ENCODE measurements around the gene PPM1A. TPM values are rescaled to one million over a fixed set of nuclear protein-coding genes. Genes with fewer than 3 reads are reported as not detected.

The PPM1A gene
- total RNA-seq, 1 experiment from 2014 or later = 69.3 TPM

DNA sequence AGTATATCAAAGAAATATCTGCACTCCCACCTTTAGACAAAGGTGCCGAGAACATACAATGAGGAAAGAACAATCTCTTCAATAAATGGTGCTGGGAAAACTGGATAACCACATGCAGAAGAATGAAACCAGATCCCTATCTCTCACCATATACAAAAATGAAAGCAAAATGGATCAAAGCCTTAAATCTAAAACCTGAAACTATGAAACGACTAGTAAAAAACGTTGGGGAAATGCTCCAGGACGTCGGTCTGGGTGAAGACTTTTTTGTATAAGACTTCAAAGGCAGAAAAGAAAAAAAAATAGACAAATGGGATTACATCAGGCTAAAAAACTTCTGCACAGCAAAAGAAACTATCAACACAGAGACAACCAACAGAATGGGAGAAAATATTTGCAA is 83.8 kb downstream of the PPM1A start:
- POLR2A ChIA-PET (ENCODE audit: unreplicated experiment) = no interaction called here
- Histone ChIP-seq H3K79me2 (ENCODE audit: low read length) (no peaks in the 10 kb centered on the region), H3K27me3 (ENCODE audit: low read length) (peaks cover 12% of the 10 kb centered on the region; the same call in 1 of the 2 replicates), H3K4me3 (ENCODE audit: low read length) (no peak overlapping the region), H3K4me1 (ENCODE audit: insufficient read depth, low read length) (no peaks in the 10 kb centered on the region), H3K4me2 (ENCODE audit: low read length) (no peak overlapping the region), H3K27ac (ENCODE audit: low read length) (no peak overlapping the region), H3K9me3 (ENCODE audit: low read length) (no peaks in the 10 kb centered on the region), H3F3A (ENCODE audit: low read length, unreplicated experiment) (no peaks in the 10 kb centered on the region), H3K36me3 (ENCODE audit: low read depth, low read length) (no peaks in the 10 kb centered on the region), H3K9ac (ENCODE audit: low read length) (no peak overlapping the region), H2AFZ (ENCODE audit: low read length) (no peak overlapping the region), H3K9me2 (replicated peaks; ENCODE audit: low read length) (no peaks in the 10 kb centered on the region), H4K20me1 (ENCODE audit: low read length) (no peaks in the 10 kb centered on the region)
- CTCF ChIA-PET = no interaction called here
- DNase-seq = no peak
- no TSS peak for BruUV-seq (replicated peaks)
- TF ChIP-seq EZH2 (IDR thresholded peaks at IDR 0.05; ENCODE audit: low read length, unreplicated experiment) = no peak
- no peak for TF ChIP-seq EZH2phosphoT487 (IDR thresholded peaks at IDR 0.05; ENCODE audit: borderline replicate concordance, low read length)
- TF ChIP-seq, protein P1, sequence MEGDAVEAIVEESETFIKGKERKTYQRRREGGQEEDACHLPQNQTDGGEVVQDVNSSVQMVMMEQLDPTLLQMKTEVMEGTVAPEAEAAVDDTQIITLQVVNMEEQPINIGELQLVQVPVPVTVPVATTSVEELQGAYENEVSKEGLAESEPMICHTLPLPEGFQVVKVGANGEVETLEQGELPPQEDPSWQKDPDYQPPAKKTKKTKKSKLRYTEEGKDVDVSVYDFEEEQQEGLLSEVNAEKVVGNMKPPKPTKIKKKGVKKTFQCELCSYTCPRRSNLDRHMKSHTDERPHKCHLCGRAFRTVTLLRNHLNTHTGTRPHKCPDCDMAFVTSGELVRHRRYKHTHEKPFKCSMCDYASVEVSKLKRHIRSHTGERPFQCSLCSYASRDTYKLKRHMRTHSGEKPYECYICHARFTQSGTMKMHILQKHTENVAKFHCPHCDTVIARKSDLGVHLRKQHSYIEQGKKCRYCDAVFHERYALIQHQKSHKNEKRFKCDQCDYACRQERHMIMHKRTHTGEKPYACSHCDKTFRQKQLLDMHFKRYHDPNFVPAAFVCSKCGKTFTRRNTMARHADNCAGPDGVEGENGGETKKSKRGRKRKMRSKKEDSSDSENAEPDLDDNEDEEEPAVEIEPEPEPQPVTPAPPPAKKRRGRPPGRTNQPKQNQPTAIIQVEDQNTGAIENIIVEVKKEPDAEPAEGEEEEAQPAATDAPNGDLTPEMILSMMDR (conservative IDR thresholded peaks at IDR 0.05; ENCODE audit: low read depth, low read length) = no peak
- no peak for ATAC-seq
- intact Hi-C loops (cut with micrococcal nuclease) = loop anchor here (1.0 to 5.0 kb wide), 4 partner anchors 66 to 229 kb away; no protein-coding TSS in a partner anchor

DNA sequence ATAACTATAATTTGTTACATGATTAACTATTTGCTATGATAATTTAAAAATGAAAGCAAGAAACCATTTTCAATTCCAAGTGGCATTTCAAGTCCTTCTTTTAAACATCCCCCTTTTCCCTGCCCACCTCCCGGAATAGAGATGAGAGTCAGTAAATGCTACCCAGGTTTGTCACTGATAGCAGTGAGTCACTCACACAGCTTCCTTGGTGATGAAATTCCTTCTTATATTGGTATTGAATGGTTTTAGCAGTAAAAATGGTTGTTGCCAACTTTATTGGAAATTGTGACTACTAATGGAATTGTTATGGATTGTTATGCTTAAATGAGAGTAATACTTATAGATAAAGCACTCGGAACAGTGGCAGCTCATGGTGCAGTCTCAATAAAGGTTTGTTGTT is 90.5 kb downstream of the PPM1A start:
- no peaks in the 10 kb centered on the region for H3F3A ChIP-seq (ENCODE audit: low read length, unreplicated experiment)
- BruUV-seq (replicated peaks) = no TSS peak
- no peak overlapping the region for H3K27ac ChIP-seq (ENCODE audit: low read length)
- no peaks in the 10 kb centered on the region for H3K79me2 ChIP-seq (ENCODE audit: low read length)
- H3K9ac ChIP-seq (ENCODE audit: low read length) = no peak overlapping the region
- intact Hi-C loops (cut with micrococcal nuclease) = no loop called here
- peaks cover 27% of the 10 kb centered on the region; the same call in 1 of the 2 replicates for H3K27me3 ChIP-seq (ENCODE audit: low read length)
- no peak overlapping the region for H2AFZ ChIP-seq (ENCODE audit: low read length)
- no peak overlapping the region for H3K4me2 ChIP-seq (ENCODE audit: low read length)
- DNase-seq (peak; percentile 59), ATAC-seq (peak; percentile 46; the same call in 1 of the 2 replicates)
- ChIA-PET POLR2A (ENCODE audit: unreplicated experiment) (no interaction called here), CTCF (interaction anchor here (0.6 kb wide), 1 partner anchor 73 kb away, joined by 3 read pairs; no protein-coding TSS in a partner anchor)
- H3K9me3 ChIP-seq (ENCODE audit: low read length) = no peaks in the 10 kb centered on the region
- no peaks in the 10 kb centered on the region for H4K20me1 ChIP-seq (ENCODE audit: low read length)
- TF ChIP-seq EZH2phosphoT487 (IDR thresholded peaks at IDR 0.05; ENCODE audit: borderline replicate concordance, low read length) = no peak
- TF ChIP-seq, protein P1 (conservative IDR thresholded peaks at IDR 0.05; ENCODE audit: low read depth, low read length) = no peak
- no peak for TF ChIP-seq EZH2 (IDR thresholded peaks at IDR 0.05; ENCODE audit: low read length, unreplicated experiment)
- no peaks in the 10 kb centered on the region for H3K4me1 ChIP-seq (ENCODE audit: insufficient read depth, low read length)
- H3K9me2 ChIP-seq (replicated peaks; ENCODE audit: low read length) = no peaks in the 10 kb centered on the region
- H3K36me3 ChIP-seq (ENCODE audit: low read depth, low read length) = no peaks in the 10 kb centered on the region
- no peak overlapping the region for H3K4me3 ChIP-seq (ENCODE audit: low read length)

DNA sequence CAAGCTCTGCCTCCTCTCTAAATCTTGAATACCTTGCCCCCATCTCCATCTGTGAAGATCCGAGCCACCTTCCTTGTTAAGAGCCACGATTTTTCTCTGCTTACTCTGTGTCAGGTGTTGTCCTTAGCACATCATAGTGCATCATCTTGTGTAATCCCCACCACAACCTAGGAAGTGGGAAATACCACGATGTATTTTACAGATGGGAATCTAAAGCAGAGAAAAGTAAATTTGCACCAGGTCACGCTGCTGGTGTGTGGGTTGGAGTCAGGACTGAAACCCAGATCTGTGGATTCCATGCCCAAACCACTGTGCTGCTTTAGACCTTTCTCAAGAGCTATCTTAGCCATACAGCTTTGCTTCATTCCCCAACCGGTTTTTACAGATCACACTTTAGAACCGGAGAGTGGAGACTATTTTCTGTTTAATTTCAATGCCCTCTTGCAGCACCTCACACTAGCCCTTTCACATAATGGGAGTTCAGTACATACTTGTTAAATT is 94.6 kb downstream of the PPM1A start:
- CTCF ChIA-PET = no interaction called here
- H3K9ac ChIP-seq (ENCODE audit: low read length) = no peak overlapping the region
- no peak overlapping the region for H3K27ac ChIP-seq (ENCODE audit: low read length)
- H3K36me3 ChIP-seq (ENCODE audit: low read depth, low read length) = no peaks in the 10 kb centered on the region
- POLR2A ChIA-PET (ENCODE audit: unreplicated experiment) = no interaction called here
- H3K4me3 ChIP-seq (ENCODE audit: low read length) = no peak overlapping the region
- intact Hi-C loops (cut with micrococcal nuclease) = no loop called here
- TF ChIP-seq, protein P1 (conservative IDR thresholded peaks at IDR 0.05; ENCODE audit: low read depth, low read length) = no peak
- TF ChIP-seq EZH2 (IDR thresholded peaks at IDR 0.05; ENCODE audit: low read length, unreplicated experiment) (no peak), EZH2phosphoT487 (IDR thresholded peaks at IDR 0.05; ENCODE audit: borderline replicate concordance, low read length) (no peak)
- H3K4me1 ChIP-seq (ENCODE audit: insufficient read depth, low read length) = no peaks in the 10 kb centered on the region
- no peaks in the 10 kb centered on the region for H3F3A ChIP-seq (ENCODE audit: low read length, unreplicated experiment)
- BruUV-seq (replicated peaks) = no TSS peak
- H3K27me3 ChIP-seq (ENCODE audit: low read length) = peaks cover 11% of the 10 kb centered on the region; the same call in 1 of the 2 replicates
- H3K9me3 ChIP-seq (ENCODE audit: low read length) = no peaks in the 10 kb centered on the region
- DNase-seq (no peak), ATAC-seq (no peak)
- no peaks in the 10 kb centered on the region for H4K20me1 ChIP-seq (ENCODE audit: low read length)
- no peak overlapping the region for H2AFZ ChIP-seq (ENCODE audit: low read length)
- no peaks in the 10 kb centered on the region for H3K9me2 ChIP-seq (replicated peaks; ENCODE audit: low read length)
- H3K79me2 ChIP-seq (ENCODE audit: low read length) = no peaks in the 10 kb centered on the region
- no peak overlapping the region for H3K4me2 ChIP-seq (ENCODE audit: low read length)

Measured in PC-3 (cell line).